ENCODE measurements around the gene THOC1. TPM values are rescaled to one million over a fixed set of nuclear protein-coding genes. Genes with fewer than 3 reads are reported as not detected.

Gene THOC1
- total and polyA plus RNA-seq, 3 donors from 2014 or later, result 41.6 to 82.2 (median 79.7) TPM

GRCh38 chr18:273525-273924 lies 5.7 kb upstream of the THOC1 start:
- Histone ChIP-seq H3K4me1 (peaks cover 11% of the 10 kb centered on the region), H3K9me3 (no peaks in the 10 kb centered on the region), H3K4me3 (no peak overlapping the region), H3K27me3 (no peaks in the 10 kb centered on the region), H3K27ac (no peak overlapping the region), H3K36me3 (ENCODE audit: low read depth, missing control alignments) (no peaks in the 10 kb centered on the region)
- intact Hi-C loops (cut with DNase I; ENCODE audit: low total_unique reads), result no loop called here
- no peak for DNase-seq
- TF ChIP-seq POLR2A (IDR thresholded peaks at IDR 0.05), result no peak
- no peak for TF ChIP-seq CTCF (IDR thresholded peaks at IDR 0.05)
- 94 to 95% methylated on average over 3 of the region's 3 CpGs for WGBS, 2 donors

GRCh38 chr18:272650-273049 lies 4.8 kb upstream of the THOC1 start:
- intact Hi-C loops (cut with DNase I; ENCODE audit: low total_unique reads), result no loop called here
- WGBS, 2 donors, result 73 to 93% methylated on average over 2 of the region's 2 CpGs
- Histone ChIP-seq H3K36me3 (ENCODE audit: low read depth, missing control alignments) (no peaks in the 10 kb centered on the region), H3K9me3 (no peaks in the 10 kb centered on the region), H3K4me1 (peaks cover 11% of the 10 kb centered on the region), H3K27ac (no peak overlapping the region), H3K4me3 (no peak overlapping the region), H3K27me3 (no peaks in the 10 kb centered on the region)
- no peak for TF ChIP-seq CTCF (IDR thresholded peaks at IDR 0.05)
- TF ChIP-seq POLR2A (IDR thresholded peaks at IDR 0.05), result no peak
- DNase-seq, result no peak

- DNase-seq, result no peak
- 40 to 52% methylated on average over 6 of the region's 6 CpGs for WGBS, 2 donors
- Histone ChIP-seq H3K27me3 (no peaks in the 10 kb centered on the region), H3K4me1 (peaks cover 11% of the 10 kb centered on the region), H3K27ac (no peak overlapping the region), H3K4me3 (peak overlapping the region in 1 of 2 donors; percentile 94), H3K36me3 (ENCODE audit: low read depth, missing control alignments) (no peaks in the 10 kb centered on the region), H3K9me3 (no peaks in the 10 kb centered on the region)
- intact Hi-C loops (cut with DNase I; ENCODE audit: low total_unique reads), result no loop called here
- TF ChIP-seq CTCF (IDR thresholded peaks at IDR 0.05) (no peak), POLR2A (IDR thresholded peaks at IDR 0.05) (no peak)
Observed at GRCh38 chr18:269480-270095, 1.7 kb upstream of the THOC1 start.

GRCh38 chr18:267380-267687 lies 513 bp downstream of the THOC1 start:
- Histone ChIP-seq H3K9me3 (no peaks in the 10 kb centered on the region), H3K27me3 (no peaks in the 10 kb centered on the region), H3K36me3 (ENCODE audit: low read depth, missing control alignments) (no peaks in the 10 kb centered on the region), H3K4me3 (peak overlapping the region; percentile 71 to 94), H3K4me1 (peaks cover 11% of the 10 kb centered on the region), H3K27ac (peak overlapping the region; percentile 79 to 87)
- WGBS, 2 donors, result 0 to 1% methylated on average over 9 of the region's 9 CpGs
- TF ChIP-seq POLR2A (IDR thresholded peaks at IDR 0.05), result no peak
- no peak for TF ChIP-seq CTCF (IDR thresholded peaks at IDR 0.05)
- intact Hi-C loops (cut with DNase I; ENCODE audit: low total_unique reads), result no loop called here
- peak; percentile 50 for DNase-seq

- no peak for TF ChIP-seq POLR2A (IDR thresholded peaks at IDR 0.05)
- no peak for TF ChIP-seq CTCF (IDR thresholded peaks at IDR 0.05)
- Histone ChIP-seq H3K9me3 (no peaks in the 10 kb centered on the region), H3K4me3 (no peak overlapping the region), H3K4me1 (no peaks in the 10 kb centered on the region), H3K27me3 (no peaks in the 10 kb centered on the region), H3K36me3 (ENCODE audit: low read depth, missing control alignments) (no peaks in the 10 kb centered on the region), H3K27ac (no peak overlapping the region)
- no peak for DNase-seq
- intact Hi-C loops (cut with DNase I; ENCODE audit: low total_unique reads), result no loop called here
- WGBS, 2 donors, result 97 to 98% methylated on average over 2 of the region's 2 CpGs
Observed at GRCh38 chr18:261398-262073, 6.3 kb downstream of the THOC1 start.
